Tibial nerve (tissue), 4 donors: ENCODE results near the gene NMRK2. TPM values are rescaled to one million over a fixed set of nuclear protein-coding genes. Genes with fewer than 3 reads are reported as not detected.

Experiments
- DNase-seq, 2 donors: peaks; one replicate each; pipeline ENCODE4 v3.0.0-alpha.2; 2019; ENCODE audit warnings: low spot score in 2 of 2
- H3K27ac ChIP-seq, 4 donors: fragments of 200-600 bp; sonication (generic) in 3 of 4; one replicate each; pipeline ENCODE4 v1.5.1; 2017 to 2019; ENCODE audit warnings: mild to moderate bottlenecking in 1 of 4
- H3K27me3 ChIP-seq, 2 donors: fragments of 200-600 bp; sonication (generic) in 1 of 2; one replicate each; pipeline versions ENCODE4 v1.5.1 to v1.6.0; 2017 to 2019
- H3K36me3 ChIP-seq, 3 donors: fragments of 200-600 bp; sonication (generic); one replicate each; pipeline ENCODE4 v1.5.1; 2018 to 2019
- H3K4me1 ChIP-seq, 4 donors: fragments of 200-600 bp; sonication (generic) in 3 of 4; one replicate each; pipeline ENCODE4 v1.5.1; 2017 to 2019
- H3K4me3 ChIP-seq, 4 donors: fragments of 200-600 bp; sonication (generic) in 3 of 4; one replicate each; pipeline ENCODE4 v1.5.1; 2017 to 2019; ENCODE audit warnings: mild to moderate bottlenecking in 1 of 4, moderate library complexity in 1 of 4
- H3K9me3 ChIP-seq, 4 donors: fragments of 200-600 bp; sonication (generic) in 3 of 4; one replicate each; pipeline ENCODE4 v1.5.1; 2017 to 2019
- EP300 ChIP-seq, 2 donors: sonication (generic); formaldehyde crosslinking; IDR thresholded peaks; one replicate each; pipeline ENCODE4 v1.6.1; 2017; ENCODE audit warnings: antibody characterized with exemption in 2 of 2, mild to moderate bottlenecking in 1 of 2
- POLR2A ChIP-seq, 2 donors: fragments of 450-650 bp; IDR thresholded peaks; one replicate each; pipeline ENCODE4 v1.6.1; 2017; ENCODE audit warnings: antibody characterized with exemption in 2 of 2, mild to moderate bottlenecking in 2 of 2, moderate library complexity in 2 of 2
- WGBS, 2 donors: methylation state at CpG; one replicate each; pipeline ENCODE4 v1.1.5; 2018; 5-methylcytosine and 5-hydroxymethylcytosine counted together
- total RNA-seq, 4 donors: library from RNA; depleted of rRNA; stranded (reverse); fragments of >200 nt; gene quantifications; one replicate each; pipeline ENCODE4 v1.1.0, GENCODE V29; 2016
- TF ChIP-seq, protein P1 (sequence below), 5 experiments: fragments of 200-600 bp in 3 of 5; fragments of 450-650 bp in 2 of 5; sonication (generic) in 3 of 5; IDR thresholded peaks; one replicate each; pipeline ENCODE4 v1.5.1; 2016 to 2019; ENCODE audit warnings: antibody characterized with exemption in 5 of 5, mild to moderate bottlenecking in 3 of 5, moderate library complexity in 2 of 5

NMRK2 gene
- total RNA-seq, 4 donors from 2014 or later: not detected

DNA sequence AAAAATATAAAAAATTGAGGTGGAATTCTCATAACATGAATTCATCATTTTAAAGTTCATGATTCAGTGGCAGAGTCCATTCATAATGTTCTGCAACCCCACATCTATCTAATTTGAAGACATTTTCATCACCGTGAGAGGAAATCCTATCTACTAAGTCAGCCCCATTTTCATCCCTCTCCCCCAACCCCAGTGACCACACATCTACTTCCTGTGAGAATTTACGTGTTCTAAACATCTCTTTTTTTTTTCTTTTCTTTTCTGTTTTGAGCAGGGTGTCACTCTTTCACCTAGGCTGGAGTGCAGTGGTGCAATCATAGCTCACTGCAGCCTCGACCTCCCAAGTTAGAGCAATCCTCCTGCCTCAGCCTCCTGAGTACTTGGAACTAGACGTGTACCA lies 34.9 kb upstream of the NMRK2 start:
- H3K27me3 ChIP-seq: no peaks in the 10 kb centered on the region
- no peak overlapping the region for H3K4me3 ChIP-seq
- no peak overlapping the region for H3K27ac ChIP-seq
- TF ChIP-seq EP300 (IDR thresholded peaks at IDR 0.05) (no peak), POLR2A (IDR thresholded peaks at IDR 0.05) (no peak)
- TF ChIP-seq, protein P1, sequence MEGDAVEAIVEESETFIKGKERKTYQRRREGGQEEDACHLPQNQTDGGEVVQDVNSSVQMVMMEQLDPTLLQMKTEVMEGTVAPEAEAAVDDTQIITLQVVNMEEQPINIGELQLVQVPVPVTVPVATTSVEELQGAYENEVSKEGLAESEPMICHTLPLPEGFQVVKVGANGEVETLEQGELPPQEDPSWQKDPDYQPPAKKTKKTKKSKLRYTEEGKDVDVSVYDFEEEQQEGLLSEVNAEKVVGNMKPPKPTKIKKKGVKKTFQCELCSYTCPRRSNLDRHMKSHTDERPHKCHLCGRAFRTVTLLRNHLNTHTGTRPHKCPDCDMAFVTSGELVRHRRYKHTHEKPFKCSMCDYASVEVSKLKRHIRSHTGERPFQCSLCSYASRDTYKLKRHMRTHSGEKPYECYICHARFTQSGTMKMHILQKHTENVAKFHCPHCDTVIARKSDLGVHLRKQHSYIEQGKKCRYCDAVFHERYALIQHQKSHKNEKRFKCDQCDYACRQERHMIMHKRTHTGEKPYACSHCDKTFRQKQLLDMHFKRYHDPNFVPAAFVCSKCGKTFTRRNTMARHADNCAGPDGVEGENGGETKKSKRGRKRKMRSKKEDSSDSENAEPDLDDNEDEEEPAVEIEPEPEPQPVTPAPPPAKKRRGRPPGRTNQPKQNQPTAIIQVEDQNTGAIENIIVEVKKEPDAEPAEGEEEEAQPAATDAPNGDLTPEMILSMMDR (IDR thresholded peaks at IDR 0.05): no peak
- 70 to 73% methylated on average over 4 of the region's 4 CpGs for WGBS, 2 donors
- peaks cover 0 to 14% (median 0%) of the 10 kb centered on the region in 4 donors for H3K9me3 ChIP-seq
- DNase-seq: no peak
- no peaks in the 10 kb centered on the region for H3K4me1 ChIP-seq
- no peaks in the 10 kb centered on the region for H3K36me3 ChIP-seq

DNA sequence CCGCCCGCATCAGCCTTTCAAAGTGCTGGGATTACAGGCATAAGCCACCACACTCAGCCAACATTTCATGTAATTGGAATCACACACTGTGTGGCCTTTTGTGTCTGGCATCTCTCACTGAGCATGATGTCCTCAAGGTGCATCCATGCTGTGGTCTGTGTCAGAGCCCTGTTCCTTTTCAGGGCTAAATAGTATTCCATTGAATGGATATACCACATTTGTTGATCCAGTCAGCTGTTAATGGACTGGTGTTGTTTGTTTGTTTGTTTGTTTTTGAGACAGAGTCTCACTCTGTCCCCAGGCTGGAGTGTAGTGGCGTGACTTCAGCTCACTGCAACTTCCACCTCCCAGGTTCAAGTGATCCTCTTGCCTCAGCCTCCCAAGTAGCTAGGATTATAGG lies 34.4 kb upstream of the NMRK2 start:
- Histone ChIP-seq H3K9me3 (peaks cover 0 to 14% (median 0%) of the 10 kb centered on the region in 4 donors), H3K27me3 (no peaks in the 10 kb centered on the region), H3K27ac (no peak overlapping the region), H3K4me1 (no peaks in the 10 kb centered on the region), H3K4me3 (no peak overlapping the region), H3K36me3 (no peaks in the 10 kb centered on the region)
- 94 to 98% methylated on average over 3 of the region's 3 CpGs for WGBS, 2 donors
- TF ChIP-seq POLR2A (IDR thresholded peaks at IDR 0.05) (no peak), EP300 (IDR thresholded peaks at IDR 0.05) (no peak)
- TF ChIP-seq, protein P1 (IDR thresholded peaks at IDR 0.05): no peak
- DNase-seq: no peak

DNA sequence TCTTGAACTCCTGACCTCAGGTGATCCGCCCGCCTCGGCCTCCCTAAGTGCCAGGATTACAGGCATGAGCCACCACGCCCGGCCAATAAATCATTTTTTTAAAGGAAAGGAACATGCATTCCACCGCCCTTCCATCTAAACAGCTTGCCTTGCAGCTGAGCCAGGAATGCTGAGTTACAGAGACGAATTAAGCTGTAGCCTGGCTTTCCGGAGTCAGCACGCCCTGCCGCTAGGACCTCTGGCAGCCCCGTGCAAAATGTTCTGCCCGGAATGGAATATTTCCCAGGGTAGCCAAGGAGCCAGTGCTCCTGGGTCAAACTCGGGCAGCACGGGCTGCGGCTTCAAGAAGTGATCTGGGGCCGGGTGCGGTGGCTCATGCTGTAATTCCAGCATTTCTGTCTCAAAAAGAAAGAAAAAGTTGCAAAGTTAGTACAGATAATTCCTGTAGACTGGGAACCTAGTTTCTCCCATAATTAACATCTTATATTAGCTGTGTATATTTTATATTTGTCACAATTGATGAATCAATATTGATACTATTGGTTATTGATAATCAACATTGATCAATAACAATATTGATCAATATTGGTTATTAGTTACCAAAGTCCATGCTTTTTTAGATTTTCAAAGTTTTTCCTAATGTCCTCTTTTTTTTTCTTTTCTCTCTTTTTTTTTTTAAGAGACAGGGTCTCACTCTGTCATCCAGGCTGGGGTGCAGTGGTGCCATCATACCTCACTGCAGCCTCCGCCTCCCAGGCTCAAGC lies 33.2 kb upstream of the NMRK2 start:
- TF ChIP-seq POLR2A (IDR thresholded peaks at IDR 0.05): no peak
- peak in 1 of 2 donors; percentile 36 for TF ChIP-seq EP300 (IDR thresholded peaks at IDR 0.05)
- TF ChIP-seq, protein P1 (IDR thresholded peaks at IDR 0.05): no peak
- WGBS, 2 donors: 71 to 73% methylated on average over 18 of the region's 18 CpGs
- H3K4me1 ChIP-seq: no peaks in the 10 kb centered on the region
- H3K27me3 ChIP-seq: no peaks in the 10 kb centered on the region
- H3K36me3 ChIP-seq: no peaks in the 10 kb centered on the region
- no peak overlapping the region for H3K4me3 ChIP-seq
- peak in 1 of 2 donors; percentile 5 for DNase-seq
- peaks cover 0 to 14% (median 0%) of the 10 kb centered on the region in 4 donors for H3K9me3 ChIP-seq
- no peak overlapping the region for H3K27ac ChIP-seq

DNA sequence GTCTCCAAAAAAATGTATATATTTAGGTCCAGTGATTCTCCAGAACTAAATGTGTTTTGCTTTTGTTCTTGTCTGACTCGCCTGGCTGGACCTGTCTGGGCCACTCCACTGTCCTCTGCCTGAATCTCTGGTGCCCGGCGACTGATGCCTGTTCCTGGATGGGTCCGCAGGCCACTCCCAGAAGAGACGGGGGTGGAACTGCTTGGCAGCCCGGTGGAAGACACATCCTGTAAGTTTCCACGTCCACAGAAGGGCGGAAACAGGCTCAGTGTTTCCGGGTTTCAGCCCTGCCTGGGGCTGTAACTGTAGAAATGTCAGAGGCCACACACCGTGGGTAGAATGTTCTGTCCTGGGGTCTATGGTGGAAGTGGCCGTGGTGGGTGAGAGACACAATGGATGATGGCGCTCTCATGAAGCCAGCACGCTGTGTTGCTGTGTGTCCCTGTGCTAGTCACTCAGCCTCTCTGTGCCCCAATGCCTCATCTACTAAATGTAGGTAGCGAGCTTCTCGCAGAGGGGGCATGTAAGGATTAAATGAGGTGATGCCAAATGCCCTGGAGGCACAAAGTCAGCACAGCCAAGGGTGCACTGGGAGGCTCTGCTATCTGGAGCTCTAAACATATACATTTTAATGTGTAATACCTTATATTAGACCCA lies 30.4 kb upstream of the NMRK2 start:
- WGBS, 2 donors: 76 to 82% methylated on average over 12 to 15 of the region's 15 CpGs
- no peaks in the 10 kb centered on the region for H3K4me1 ChIP-seq
- H3K27ac ChIP-seq: no peak overlapping the region
- no peaks in the 10 kb centered on the region for H3K36me3 ChIP-seq
- TF ChIP-seq EP300 (IDR thresholded peaks at IDR 0.05) (no peak), POLR2A (IDR thresholded peaks at IDR 0.05) (no peak)
- TF ChIP-seq, protein P1 (IDR thresholded peaks at IDR 0.05): no peak
- H3K27me3 ChIP-seq: no peaks in the 10 kb centered on the region
- no peak for DNase-seq
- no peak overlapping the region for H3K4me3 ChIP-seq
- peaks cover 0 to 14% (median 0%) of the 10 kb centered on the region in 4 donors for H3K9me3 ChIP-seq

DNA sequence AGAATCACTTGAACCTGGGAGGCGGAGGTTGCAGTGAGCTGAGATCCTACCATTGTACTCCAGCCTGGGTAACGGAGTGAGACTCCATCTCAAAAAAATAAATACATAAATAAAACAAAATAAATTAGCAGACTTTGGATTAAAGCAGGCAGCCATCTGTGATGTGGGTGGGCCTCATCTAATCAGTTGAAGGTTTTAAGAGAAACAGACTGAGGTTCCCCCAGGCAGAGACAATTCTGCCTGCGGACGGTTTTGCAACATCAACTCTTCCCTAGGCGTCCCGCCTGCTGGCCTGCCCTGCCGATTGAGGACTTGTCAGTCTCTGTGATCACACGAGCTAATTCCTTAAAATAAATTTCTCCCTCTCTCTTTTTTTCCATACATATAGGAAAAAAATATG lies 28.6 kb upstream of the NMRK2 start:
- Histone ChIP-seq H3K4me1 (no peaks in the 10 kb centered on the region), H3K27me3 (no peaks in the 10 kb centered on the region), H3K4me3 (no peak overlapping the region), H3K9me3 (peaks cover 0 to under 1% (median 0%) of the 10 kb centered on the region in 4 donors), H3K27ac (no peak overlapping the region), H3K36me3 (no peaks in the 10 kb centered on the region)
- TF ChIP-seq, protein P1 (IDR thresholded peaks at IDR 0.05): no peak
- TF ChIP-seq POLR2A (IDR thresholded peaks at IDR 0.05) (no peak), EP300 (IDR thresholded peaks at IDR 0.05) (no peak)
- WGBS, 2 donors: 93 to 94% methylated on average over 8 of the region's 8 CpGs
- DNase-seq: no peak
